DMS 273 (cell line): Measurements from ENCODE around the gene CDH23.
A peak's percentile ranks its signal among the peaks of the same experiment; 100 is the strongest.
"Not testable (repeated sequence)": the region's sequence is repeated elsewhere in the genome, so short reads cannot be mapped to it uniquely, and the experiment has no call there.

Source experiments
- DNase-seq: peaks from one replicate; lab custom pipeline; 2025; ENCODE audit not compliant: unreplicated experiment; lab: John Stamatoyannopoulos, UW

The CDH23 gene

DNA sequence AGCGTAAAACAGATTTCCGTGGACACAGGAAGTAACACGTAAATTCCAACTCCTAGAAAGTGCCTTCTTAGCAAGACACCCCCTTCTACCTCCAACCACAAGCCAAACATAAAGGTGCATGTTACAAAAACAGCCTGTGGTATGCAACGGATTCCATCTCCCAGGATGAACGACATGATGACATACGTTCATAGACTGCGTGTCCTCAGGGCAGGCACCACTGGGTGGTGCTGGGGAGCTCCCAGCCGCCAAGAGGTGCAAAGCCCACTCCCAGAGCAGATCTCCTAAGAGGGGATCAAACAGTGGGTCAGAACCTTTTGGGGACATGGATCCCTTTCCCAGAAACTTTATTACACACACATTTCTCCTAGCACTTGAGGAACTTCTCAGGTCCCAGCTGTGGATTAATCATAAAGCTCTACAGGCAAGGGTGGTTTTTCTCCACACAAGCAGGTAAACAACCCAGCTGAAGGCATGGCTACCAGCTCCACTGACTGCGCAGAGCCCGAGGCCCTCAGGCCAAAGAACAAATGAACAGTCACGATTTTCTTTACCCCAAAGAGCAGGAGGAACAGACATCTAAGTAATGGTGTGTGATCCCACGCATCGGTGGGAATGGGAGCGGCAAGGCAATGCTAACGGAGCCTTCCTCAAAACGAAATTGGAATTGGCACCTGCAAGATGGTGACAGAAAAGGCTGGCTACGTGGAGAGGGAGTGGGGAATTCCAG lies 440.5 kb downstream of the CDH23 start:
- DNase-seq: peak; percentile 71

DNA sequence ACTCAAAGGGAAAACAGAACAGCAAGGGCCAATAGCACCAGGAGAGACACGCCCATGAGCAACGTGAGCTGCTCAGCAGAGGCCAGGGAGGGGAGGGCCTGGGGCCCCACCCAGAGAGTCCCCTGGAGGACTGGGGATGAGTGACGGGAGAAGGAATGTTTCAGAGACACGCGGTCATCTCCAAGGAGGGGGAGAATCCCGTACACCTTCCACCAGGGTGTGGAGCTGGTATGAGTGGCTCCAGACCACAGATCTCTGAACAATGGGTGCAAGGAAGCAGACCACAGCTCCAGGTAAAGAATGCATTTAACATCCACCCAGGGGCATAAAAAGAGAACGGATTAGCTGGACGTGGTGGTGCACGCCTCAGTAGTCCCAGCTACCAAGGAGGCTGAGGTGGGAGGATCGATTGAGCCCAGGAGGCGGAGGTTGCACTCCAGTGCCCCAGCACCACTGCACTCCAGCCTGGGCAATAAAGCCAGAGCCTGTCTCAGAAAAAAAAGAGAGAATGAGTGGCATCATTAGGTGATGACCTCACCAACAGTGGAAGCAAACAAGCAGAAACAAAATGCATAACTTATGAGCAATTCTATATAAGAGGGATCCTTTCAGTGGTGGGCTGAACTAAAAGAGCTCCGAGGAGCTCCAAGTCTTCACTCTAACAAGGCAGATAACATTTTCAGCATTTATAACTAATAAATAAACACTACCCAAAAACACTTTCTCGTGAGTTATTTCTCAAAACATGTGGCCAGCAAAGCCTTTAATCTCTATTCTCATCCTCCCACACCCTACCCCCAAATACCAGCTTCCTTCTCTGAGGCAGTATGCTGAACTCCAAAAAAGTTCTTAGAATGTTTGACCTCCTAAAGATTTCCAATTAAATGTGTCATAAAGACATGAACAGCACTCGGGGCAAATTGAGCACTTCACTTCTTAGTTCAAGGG lies 441.8 kb downstream of the CDH23 start:
- DNase-seq: peak; percentile 18

DNA sequence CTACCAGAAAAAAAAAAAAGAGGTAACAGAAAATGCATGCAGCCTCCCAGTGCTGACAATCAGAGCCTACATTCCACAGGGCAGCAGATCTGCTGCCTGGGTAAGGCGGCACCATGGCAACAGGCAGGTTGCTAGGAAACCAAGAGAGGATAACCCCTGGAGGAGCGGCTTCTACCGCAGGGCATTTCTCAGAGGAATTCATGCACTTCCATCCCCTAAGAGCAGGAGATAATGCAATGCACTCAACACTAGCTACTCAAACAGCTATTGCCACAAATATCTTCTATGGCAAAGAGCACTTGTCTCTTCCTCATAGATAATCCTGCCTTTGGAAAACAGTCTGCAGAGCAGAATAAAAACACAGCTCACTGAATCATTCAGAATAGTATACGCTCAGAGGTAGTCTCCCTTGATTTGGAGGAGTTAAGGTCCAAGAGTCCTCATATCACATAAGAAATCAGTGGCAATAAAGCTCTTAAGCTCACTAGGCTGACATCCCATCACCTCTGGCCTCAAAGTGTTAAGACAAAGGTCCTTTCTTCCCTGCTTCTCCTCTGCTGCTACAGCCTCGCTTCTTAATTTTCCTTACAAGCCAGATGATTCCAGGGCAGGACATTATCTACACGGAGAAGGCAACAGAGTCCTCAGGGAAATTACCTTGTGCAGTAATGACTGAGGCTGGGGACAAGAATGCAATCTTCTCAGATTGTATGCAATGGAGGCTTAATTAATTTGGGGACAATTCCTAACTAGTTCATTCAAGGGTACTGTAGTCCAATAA lies 443.6 kb downstream of the CDH23 start:
- DNase-seq: peak; percentile 93

DNA sequence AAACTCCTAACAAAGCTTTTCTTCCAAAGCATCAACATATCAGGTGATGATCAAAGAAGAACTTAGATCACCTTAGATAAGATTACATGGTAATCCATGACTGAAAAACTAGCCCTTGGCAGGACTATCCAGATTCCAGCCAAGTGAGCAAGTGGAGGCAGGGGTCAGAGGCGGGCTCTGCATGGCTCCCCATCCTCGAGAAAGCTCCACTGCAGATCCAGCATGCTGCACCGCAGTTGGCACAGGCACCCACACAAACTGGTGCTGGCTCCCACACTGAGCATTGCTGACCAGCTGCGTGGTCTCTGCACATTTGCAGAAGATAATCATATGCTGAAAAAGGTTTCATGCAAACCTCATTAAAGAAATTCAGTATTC lies 444.2 kb downstream of the CDH23 start:
- DNase-seq: peak; percentile 28

DNA sequence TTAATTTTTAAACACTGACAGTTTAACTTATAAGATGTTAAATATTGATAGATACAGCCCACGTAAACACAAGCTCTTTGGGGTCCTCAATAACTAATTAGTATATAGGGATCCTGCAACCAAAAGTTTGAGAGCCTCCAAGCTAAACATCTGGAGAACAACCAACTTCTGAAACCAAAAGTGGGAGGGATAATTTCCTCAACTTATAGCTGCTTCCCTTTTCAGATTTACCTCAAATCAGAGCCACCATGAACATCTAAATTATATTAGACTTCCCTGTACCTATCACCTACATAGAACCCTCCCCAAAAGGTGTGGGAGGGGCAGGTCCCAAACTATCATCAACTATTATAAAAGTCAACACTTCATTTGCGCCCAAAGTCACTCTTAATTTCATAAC lies 445.7 kb downstream of the CDH23 start:
- no peak for DNase-seq

DNA sequence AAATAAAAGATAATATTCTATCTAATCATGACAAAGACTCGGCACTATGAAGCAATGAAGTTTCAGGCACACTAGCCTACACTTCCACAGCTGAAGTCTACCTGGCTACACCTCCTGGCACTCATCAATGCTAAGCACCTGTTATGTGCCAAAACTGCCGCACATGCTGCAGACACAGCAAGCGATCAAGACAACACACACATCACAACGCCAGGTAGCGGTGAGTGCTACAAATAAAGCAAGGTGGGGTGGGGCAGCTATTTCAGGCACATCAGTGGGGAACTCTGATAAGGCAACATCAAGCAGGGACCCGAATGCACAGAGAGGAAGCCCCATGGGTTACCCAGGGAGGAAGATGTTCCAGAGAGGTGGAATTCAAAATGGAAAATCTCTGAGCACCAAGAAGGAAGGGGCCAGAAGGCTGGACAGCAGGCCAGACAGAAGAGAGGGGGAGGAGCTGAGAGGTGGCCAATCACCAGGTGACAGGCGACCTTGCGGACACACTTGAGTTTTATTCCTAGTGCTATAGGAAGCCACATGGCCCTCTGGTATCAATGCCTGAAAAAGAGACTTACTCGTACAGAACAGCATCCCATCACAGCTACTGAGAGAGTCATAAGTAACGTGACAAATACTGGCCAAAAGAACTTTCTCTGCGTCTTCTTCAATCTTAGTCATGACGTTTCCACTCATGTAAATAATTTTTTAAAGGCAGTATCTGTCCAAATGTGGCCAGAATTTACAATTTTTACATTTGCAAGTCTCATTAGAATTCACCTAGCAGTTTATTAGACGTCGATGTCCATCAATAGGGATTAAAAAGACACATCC lies 446.4 kb downstream of the CDH23 start:
- DNase-seq: no peak

DNA sequence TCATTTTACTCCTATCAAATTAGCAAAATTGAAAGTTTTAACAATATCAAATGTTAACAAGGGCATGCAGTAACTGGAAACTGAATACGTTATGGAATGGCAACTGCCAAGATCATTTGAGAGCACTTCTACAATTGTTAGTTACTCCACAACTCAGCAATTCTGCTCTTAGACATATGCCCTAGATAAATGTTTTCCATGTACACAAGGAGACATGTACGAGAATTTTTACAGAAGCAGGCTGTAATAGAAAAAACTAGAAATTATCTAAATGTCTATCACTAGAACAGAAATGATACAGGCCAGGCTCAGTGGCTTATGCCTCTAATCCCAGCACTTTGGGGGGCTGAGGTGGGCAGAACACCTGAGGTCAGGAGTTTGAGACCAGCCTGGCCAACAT lies 447.4 kb downstream of the CDH23 start:
- no peak for DNase-seq

DNA sequence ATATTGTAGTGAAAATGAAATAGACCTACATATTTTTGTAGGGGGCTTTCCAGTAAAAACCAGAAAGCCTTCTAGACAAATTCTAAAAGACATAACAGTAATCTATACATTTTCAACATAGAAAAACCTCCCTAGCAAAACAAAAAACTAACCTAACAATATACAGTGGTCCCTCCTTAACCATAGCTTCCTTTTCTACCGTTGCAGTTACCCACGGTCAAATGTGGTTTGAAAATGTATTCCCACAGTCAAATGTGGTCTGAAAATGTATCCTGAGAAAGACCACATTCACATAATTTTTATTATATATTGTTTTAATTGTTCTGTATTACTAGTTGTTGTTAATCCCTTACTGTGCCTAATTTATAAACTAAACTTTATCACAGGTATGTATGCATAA lies 448.0 kb downstream of the CDH23 start:
- DNase-seq: no peak

DNA sequence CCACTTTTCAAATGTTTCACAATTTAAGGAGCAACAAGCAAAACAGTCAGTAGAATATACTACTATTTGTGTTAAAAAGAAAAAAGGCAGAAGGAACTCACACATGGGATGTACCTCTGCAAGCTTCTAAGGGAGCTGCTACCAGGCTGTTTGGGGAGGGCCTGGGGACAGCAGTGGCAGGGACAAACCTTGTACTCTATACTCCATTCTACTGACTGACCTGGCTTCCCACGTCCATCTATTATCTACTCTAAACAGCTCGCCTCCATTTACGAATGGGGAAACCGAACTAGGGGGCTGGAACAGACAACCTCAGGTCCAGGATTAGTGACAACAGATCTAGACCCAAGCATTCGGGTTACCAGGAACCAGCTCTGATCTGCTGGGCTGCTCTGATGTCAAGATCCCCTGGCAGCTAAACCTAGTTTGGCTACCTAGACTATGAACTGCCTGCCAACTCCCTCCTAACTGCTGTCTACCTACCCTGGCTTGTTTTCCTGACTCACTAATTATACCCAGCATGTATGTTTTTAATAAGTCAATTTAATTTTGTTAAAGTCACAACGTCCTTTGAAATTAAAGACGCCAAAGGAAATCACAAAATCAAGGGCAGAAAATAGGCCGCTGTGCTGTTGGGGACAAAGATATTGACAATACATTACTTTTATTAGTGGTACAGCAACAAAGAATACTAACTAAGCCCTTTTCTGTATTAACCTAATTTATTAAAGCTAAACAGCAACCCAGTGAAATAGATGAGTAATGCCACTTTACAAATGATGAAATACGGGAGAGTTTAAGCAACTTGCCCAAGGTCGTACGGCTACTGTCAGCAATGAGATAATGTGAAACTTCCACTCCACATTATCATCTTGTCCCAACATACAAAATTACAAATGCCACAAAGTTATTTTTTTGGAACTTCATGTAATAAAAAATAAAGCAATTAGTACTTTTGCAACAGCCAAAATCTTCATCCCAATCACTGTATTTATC lies 449.0 kb downstream of the CDH23 start:
- no peak for DNase-seq

DNA sequence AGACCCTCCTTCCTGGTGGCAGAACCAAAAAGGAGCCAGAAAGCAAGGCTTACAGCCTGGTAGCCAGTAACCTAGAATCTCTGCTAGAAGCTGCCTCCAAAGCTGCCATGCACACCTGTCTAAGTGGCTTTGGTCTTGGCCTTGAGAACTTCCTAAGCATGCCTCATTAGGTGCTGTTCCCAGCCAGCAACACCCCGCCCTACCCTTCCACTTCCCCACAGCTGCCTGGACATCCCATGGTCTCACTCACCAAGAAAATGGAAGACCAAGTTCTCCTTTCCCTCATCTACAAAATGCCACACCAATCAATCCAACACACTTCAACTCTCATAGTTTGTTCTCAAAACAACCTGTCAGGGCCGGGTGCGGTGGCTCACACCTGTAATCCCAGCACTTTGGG lies 450.1 kb downstream of the CDH23 start:
- DNase-seq: no peak

DNA sequence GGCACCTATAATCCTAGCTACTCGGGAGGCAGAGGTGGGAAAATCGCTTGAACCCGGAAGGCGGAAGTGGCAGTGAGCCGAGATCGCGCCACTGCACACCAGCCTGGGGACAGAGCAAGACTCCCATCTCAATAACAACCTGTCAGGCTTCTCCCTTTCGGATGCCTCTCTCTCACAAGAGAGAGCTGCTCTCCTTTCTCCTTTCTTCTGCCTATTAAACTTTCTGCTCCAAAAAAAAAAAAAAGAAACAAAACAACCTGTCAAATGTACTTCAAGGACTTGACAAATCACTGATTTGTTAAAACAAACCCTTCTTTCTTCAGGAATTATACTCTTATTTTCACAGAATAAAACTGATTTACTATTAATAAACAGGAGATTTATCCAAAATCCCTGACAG lies 450.7 kb downstream of the CDH23 start:
- DNase-seq: no peak

DNA sequence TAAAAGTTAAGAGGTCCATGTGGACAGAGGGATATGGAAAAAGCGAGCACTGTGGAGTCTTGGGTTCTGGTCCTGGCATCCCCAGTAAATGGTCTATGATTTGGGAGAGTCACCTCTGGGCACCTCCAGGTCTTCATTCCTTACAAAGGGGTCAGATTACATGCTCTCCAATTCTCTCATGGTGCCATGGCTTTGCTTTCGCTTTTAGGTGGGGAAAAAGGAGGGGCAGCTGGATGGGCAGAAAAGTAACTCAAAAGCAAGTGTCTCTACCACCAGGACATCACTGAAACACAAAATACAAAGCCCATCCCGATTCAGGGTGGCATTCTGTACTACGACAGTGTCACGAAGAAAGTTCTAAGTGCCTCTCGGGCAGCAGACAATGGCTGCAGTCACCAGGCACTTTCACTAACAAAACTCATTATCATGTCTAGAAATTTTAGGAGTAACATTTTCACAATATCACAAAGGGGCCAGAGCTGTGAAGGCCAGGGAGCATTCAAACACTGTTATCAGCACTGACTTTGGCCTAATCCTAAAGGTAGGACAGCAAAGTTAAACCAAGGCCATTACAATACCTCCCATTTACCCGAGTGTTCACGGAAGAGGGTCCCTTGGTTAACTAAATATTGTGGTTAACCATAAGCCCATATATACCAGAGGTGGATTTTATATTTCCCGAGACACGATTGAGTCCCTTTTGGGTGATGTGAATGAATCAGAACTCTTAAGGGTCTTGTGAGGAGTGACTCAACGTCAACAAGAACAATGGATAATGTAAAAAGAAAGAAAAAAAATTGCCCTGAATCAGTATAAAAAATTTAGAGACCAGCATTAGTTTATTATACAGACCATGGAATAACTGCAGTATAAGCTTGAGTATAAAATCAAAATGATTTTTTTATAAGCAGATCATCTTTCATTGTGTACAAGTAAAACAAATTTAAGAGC lies 451.9 kb downstream of the CDH23 start:
- DNase-seq: no peak

DNA sequence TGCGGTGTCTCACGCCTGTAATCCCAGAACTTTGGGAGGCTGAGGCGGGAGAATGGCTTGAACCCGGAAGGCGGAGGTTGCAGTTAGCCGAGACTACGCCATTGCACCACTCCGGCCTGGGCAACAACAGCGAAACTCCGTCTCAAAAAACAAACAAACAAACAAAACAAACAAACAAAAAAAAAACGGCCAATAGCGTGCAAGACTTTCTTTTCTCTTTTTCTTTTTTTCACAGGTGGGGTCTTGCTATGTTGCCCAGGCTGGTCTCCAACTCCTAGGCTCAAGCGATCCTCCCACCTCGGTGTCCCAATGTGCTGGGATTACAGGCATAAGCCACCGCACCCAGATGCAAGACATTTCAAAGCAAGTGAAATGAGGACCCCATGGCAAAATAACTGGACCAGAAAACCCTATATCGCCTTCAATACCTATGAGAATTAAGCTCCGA lies 452.8 kb downstream of the CDH23 start:
- no peak for DNase-seq

DNA sequence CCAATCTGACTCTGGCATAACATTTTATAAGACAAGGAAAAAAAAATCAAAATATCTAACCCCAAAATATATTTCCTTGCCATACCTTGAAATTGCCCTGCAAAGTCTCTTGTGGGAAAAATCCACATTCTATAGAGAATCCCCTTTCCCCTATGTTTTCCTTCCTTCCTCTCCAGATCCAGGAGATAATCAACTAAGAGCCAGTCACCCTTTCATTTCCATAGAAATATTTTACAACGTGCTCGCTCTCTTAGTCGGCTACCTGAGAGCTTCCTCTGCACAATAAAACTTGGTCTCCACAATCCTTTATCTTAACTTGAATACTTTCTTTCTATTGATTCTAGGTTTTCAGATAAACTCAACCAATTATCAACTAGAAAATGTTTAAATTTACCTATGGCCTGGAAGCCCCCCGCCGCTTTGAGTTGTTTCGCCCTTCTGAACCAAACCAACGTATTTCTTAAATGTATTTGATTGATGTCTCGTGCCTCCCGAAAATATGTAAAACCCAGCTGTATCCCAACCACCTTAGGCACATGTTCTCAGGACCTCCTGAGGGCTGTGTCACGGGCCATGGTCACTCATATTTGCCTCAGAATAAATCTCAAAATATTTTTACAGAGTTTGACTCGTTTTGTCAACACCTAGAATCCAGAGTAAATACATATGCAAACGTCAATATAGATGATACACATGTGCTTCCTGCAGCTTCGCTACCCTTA lies 453.5 kb downstream of the CDH23 start:
- DNase-seq: peak; percentile 16

DNA sequence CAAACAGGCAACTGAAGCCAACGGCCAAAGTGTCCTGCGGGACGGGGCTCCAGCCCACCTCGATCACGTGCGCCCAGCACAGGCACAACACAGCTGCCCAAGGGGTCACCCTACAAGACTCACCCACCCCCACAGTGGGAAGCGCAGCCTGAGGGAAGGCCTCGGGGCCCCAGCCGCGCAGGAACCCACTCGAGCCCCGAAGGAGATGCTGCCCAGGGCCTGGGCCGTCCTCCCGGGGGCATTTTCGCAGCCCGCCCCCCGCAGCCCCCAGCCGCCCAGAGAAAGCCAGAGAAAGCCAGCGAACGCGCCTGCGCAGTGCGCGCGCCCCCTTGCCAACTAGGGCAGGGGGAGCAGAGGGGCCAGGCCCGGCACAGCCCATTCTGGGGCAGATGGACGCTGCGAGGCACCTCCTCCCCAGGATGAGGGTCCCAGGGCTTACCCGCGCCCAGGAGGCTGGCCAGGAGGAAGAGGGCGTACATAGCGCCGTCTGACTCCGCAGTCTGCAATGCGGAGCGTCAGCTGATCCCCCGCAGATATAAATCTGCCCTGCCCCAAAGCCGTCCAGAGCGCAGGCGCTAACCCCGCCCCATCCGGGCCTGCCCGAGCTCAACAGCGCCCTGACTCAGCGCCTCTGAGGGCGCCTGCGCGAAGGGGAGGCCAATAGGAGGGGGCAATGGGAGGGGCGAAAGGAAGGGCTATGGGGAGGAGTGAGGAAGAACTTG lies 454.2 kb downstream of the CDH23 start, which contains the start of gene PSAP:
Gene PSAP, minus strand, starts transcription at position 509 of the 722 bp plus-strand sequence. Its CDS starts 30 bp downstream, at position 479.
- peak; percentile 98 for DNase-seq

DNA sequence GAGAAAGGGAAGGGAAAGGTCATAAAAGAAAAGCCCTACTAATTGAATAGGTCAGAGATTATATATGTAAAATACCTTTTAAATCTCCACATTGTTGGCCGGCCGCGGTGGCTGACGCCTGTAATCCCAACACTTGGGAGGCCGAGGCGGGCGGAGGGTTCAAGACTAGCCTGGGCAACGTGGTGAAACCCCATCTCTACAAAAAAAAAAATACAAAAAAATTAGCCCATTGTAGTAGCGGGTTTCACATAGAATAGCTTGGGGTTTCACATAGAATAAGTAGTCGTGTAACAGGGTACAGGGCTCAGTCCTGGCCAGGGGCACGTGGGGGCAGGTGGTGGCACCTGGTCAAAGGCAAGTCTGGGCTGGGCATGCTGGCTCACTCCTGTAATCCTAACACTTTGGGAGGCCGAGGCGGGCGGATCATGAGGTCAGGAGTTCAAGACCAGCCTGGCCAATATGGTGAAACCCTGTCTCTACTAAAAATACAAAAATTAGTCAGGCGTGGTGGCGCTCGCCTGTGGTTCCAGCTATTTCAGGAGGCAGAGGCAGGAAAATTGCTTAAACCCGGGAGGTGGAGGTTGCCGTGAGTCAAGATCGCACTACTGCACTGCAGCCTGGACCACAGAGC lies 454.9 kb downstream of the CDH23 start:
- not testable (repeated sequence) for DNase-seq
